Neuronal stem cell (in vitro differentiated cells): ENCODE data around the gene ATP6V1G2.
A peak's percentile ranks its signal among the peaks of the same experiment; 100 is the strongest.

ENCODE experiments used
- DNase-seq: peaks from one replicate; pipeline ENCODE4 v3.0.0-alpha.2; 2013; ENCODE audit warnings: low spot score
- H2AFZ ChIP-seq: one replicate; pipeline ENCODE4 v1.6.1; 2013; ENCODE audit warnings: mild to moderate bottlenecking, low read length, inconsistent platforms
- H2AK5ac ChIP-seq: 2 replicates; pipeline ENCODE4 v1.6.1; 2013; ENCODE audit warnings: low read depth, mild to moderate bottlenecking, inconsistent platforms, low read length, moderate library complexity, mixed read lengths
- H2BK120ac ChIP-seq: 2 replicates; pipeline ENCODE4 v1.6.1; 2013; ENCODE audit warnings: low read depth, mild to moderate bottlenecking, inconsistent platforms, low read length, moderate library complexity, mixed read lengths
- H2BK12ac ChIP-seq: one replicate; pipeline ENCODE4 v1.6.1; 2013; ENCODE audit warnings: low read length, inconsistent platforms
- H2BK15ac ChIP-seq: 2 replicates; pipeline ENCODE4 v1.6.1; 2013; ENCODE audit warnings: mild to moderate bottlenecking, low read length, inconsistent platforms, mixed read lengths
- H2BK5ac ChIP-seq: one replicate; pipeline ENCODE4 v1.6.1; 2013; ENCODE audit warnings: inconsistent platforms, mild to moderate bottlenecking, low read length, moderate library complexity
- H3K14ac ChIP-seq: one replicate; pipeline ENCODE4 v1.6.1; 2013; ENCODE audit warnings: low read length, inconsistent platforms
- H3K18ac ChIP-seq: 2 replicates; pipeline ENCODE4 v1.6.1; 2013; ENCODE audit warnings: low read length, inconsistent platforms
- H3K23ac ChIP-seq: 2 replicates; pipeline ENCODE4 v1.6.1; 2013; ENCODE audit warnings: low read depth, mild to moderate bottlenecking, mixed read lengths, low read length, inconsistent platforms; ENCODE audit not compliant: poor library complexity
- H3K27ac ChIP-seq: replicated peaks from 3 replicates; pipeline ENCODE4 v1.5.1; 2013; ENCODE audit warnings: low read length, inconsistent platforms
- H3K27me3 ChIP-seq, 3 experiments: 2 replicates each; pipeline ENCODE4 v1.6.1; 2013; ENCODE audit warnings: low read length in 3 of 3, mild to moderate bottlenecking in 2 of 3, inconsistent platforms in 1 of 3, low read depth in 1 of 3, mixed read lengths in 1 of 3, moderate library complexity in 1 of 3; ENCODE audit not compliant: control insufficient read depth in 3 of 3, insufficient read depth in 3 of 3
- H3K36me3 ChIP-seq, 2 donors: replicated peaks in 1 of 2; 2 replicates each; pipeline ENCODE4 v1.6.1; 2013; ENCODE audit warnings: low read length in 2 of 2; ENCODE audit not compliant: control insufficient read depth in 2 of 2, insufficient read depth in 2 of 2
- H3K4ac ChIP-seq: 2 replicates; pipeline ENCODE4 v1.6.1; 2013; ENCODE audit warnings: inconsistent platforms, mild to moderate bottlenecking, low read length, moderate library complexity
- H3K4me1 ChIP-seq, 2 donors: 1 replicate in 1 of 2; 2 replicates in 1 of 2; pipeline ENCODE4 v1.6.1; 2013; ENCODE audit warnings: low read length in 2 of 2, low read depth in 1 of 2; ENCODE audit not compliant: control insufficient read depth in 2 of 2, insufficient read depth in 1 of 2
- H3K4me2 ChIP-seq: one replicate; pipeline ENCODE4 v1.6.1; 2013; ENCODE audit warnings: mild to moderate bottlenecking, low read length, inconsistent platforms; ENCODE audit not compliant: insufficient read depth, poor library complexity, severe bottlenecking
- H3K4me3 ChIP-seq, 2 donors: 2 replicates each; pipeline ENCODE4 v1.5.1; 2013; ENCODE audit warnings: low read length in 2 of 2, mild to moderate bottlenecking in 2 of 2, inconsistent platforms in 1 of 2, moderate library complexity in 1 of 2
- H3K79me1 ChIP-seq: one replicate; pipeline ENCODE4 v1.6.1; 2013; ENCODE audit warnings: low read depth, mild to moderate bottlenecking, inconsistent platforms, low read length, moderate library complexity
- H3K9ac ChIP-seq: one replicate; pipeline ENCODE4 v1.6.1; 2013; ENCODE audit warnings: mild to moderate bottlenecking, low read depth, low read length, inconsistent platforms; ENCODE audit not compliant: poor library complexity
- H3K9me3 ChIP-seq, 2 donors: replicated peaks in 1 of 2; 2 replicates each; pipeline versions ENCODE3 to v1.6.1; 2013; ENCODE audit warnings: low read length in 2 of 2, mild to moderate bottlenecking in 2 of 2, inconsistent platforms in 1 of 2, low read depth in 1 of 2, mixed read lengths in 1 of 2, moderate library complexity in 1 of 2; ENCODE audit not compliant: control insufficient read depth in 2 of 2, insufficient read depth in 1 of 2
- H4K8ac ChIP-seq: one replicate; pipeline ENCODE4 v1.6.1; 2013; ENCODE audit warnings: low read depth, mild to moderate bottlenecking, inconsistent platforms, low read length, moderate library complexity
- H4K91ac ChIP-seq: one replicate; pipeline ENCODE4 v1.6.1; 2013; ENCODE audit warnings: low read length, low read depth, mild to moderate bottlenecking, inconsistent platforms; ENCODE audit not compliant: poor library complexity
- WGBS, 2 donors: extraction: QIAGEN DNeasy Blood & Tissue Kit; methylation state at CpG; one replicate each; pipeline ENCODE4 v1.1.7; 2013; ENCODE audit warnings: missing lambda C conversion rate in 2 of 2, mixed read lengths in 1 of 2; ENCODE audit not compliant: insufficient read length in 2 of 2, insufficient replicate concordance in 1 of 2; ENCODE audit errors: extremely low coverage in 2 of 2; 5-methylcytosine and 5-hydroxymethylcytosine counted together

ATP6V1G2 gene

DNA sequence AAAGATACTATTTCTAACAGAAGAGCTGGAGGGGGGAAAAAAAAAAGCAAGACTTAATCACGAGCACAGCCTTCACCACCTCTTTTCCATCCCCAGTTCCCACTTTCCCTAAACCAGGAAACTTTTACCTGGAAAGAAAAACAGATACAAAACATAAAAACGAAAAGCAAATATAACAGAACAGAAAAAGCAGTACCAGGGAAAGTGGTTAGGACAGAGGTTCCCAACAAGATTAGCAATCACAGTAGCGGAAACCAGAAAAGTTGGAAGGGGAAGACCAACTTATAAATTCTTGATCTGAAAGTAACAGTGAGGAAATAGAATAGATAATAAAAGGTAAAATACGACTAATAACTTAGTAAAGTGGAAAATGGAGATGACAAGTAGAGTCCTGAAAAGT lies 5.8 kb downstream of the ATP6V1G2 start:
- Histone ChIP-seq H3K4ac (no peak overlapping the region), H3K23ac (no peak overlapping the region), H2BK15ac (no peak overlapping the region), H2BK5ac (no peak overlapping the region), H3K9ac (no peak overlapping the region), H2BK120ac (no peak overlapping the region), H3K18ac (no peak overlapping the region), H3K27ac (no peak overlapping the region), H4K91ac (no peak overlapping the region), H2BK12ac (no peak overlapping the region), H3K36me3 (peaks cover 37 to 55% of the 10 kb centered on the region in 2 donors), H3K4me3 (peak overlapping the region; percentile 87 to 92), H3K27me3 (no peaks in the 10 kb centered on the region), H3K9me3 (no peaks in the 10 kb centered on the region), H2AFZ (no peak overlapping the region), H3K14ac (no peak overlapping the region), H3K4me2 (peak overlapping the region; percentile 75), H2AK5ac (no peak overlapping the region), H4K8ac (no peak overlapping the region), H3K4me1 (peaks cover 8 to 23% of the 10 kb centered on the region in 2 donors), H3K79me1 (peaks cover 4% of the 10 kb centered on the region)
- no CpG with 5 or more reads among the region's 4 CpGs for WGBS, 2 donors
- DNase-seq: no peak

- Histone ChIP-seq H3K79me1 (peaks cover 12% of the 10 kb centered on the region), H3K4me3 (no peak overlapping the region), H3K23ac (no peak overlapping the region), H4K91ac (no peak overlapping the region), H3K4ac (no peak overlapping the region), H3K4me2 (no peak overlapping the region), H2BK15ac (no peak overlapping the region), H3K18ac (no peak overlapping the region), H2AK5ac (no peak overlapping the region), H3K36me3 (peaks cover 53 to 72% of the 10 kb centered on the region in 2 donors), H3K9me3 (no peaks in the 10 kb centered on the region), H3K9ac (no peak overlapping the region), H3K14ac (no peak overlapping the region), H2BK5ac (no peak overlapping the region), H2BK12ac (no peak overlapping the region), H2AFZ (no peak overlapping the region), H4K8ac (no peak overlapping the region), H3K27ac (no peak overlapping the region), H2BK120ac (no peak overlapping the region), H3K4me1 (peaks cover 8 to 23% of the 10 kb centered on the region in 2 donors), H3K27me3 (no peaks in the 10 kb centered on the region)
- DNase-seq: no peak
- no CpG with 5 or more reads among the region's 6 CpGs for WGBS, 2 donors
These were observed 7.5 kb downstream of the ATP6V1G2 start for GRCh38 chr6:31538805-31539400.

DNA sequence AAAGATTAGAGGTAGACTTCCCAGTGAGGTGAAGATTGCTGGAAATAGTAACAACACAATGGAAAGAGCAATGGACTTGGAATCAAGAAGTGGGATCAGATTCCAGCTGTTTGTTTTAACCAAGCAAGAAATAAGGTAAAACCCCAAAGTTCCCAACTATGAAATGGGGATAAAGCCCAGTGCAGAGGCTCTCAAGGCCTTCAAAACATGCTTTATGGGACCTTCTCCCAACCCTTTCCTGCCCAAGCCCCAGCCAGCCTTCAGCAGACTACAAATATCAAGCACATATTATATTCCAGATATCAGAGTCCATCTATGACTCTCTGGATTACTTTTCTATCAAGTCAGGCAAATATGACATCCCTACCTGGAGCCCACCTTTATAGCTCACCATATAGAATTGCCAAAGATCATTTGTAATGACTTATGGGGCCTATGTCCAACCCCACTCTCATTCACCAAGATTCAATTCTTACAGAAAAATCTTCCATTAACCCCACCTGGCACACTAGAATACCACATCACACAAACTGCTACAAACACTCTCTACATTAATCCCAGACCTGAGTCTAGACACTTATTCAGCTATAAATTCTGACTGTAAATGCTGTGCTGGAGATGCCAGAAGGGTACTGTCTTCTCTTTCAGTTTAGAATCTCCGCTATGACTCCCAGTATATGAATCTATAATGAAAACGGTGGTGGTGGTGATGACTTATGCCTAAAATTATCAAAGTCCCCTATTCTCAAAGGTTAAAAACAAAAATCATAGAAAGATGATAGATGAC lies 10.7 kb downstream of the ATP6V1G2 start:
- Histone ChIP-seq H3K14ac (no peak overlapping the region), H2BK5ac (no peak overlapping the region), H4K91ac (no peak overlapping the region), H3K9me3 (no peaks in the 10 kb centered on the region), H4K8ac (no peak overlapping the region), H2AK5ac (no peak overlapping the region), H3K4me1 (peaks cover 8 to 18% of the 10 kb centered on the region in 2 donors), H3K18ac (no peak overlapping the region), H3K23ac (no peak overlapping the region), H2BK120ac (no peak overlapping the region), H3K79me1 (peaks cover 12% of the 10 kb centered on the region), H2AFZ (no peak overlapping the region), H3K27ac (no peak overlapping the region), H2BK12ac (no peak overlapping the region), H3K27me3 (no peaks in the 10 kb centered on the region), H3K4ac (no peak overlapping the region), H2BK15ac (no peak overlapping the region), H3K4me2 (no peak overlapping the region), H3K36me3 (peaks cover 77 to 100% of the 10 kb centered on the region in 2 donors), H3K9ac (no peak overlapping the region), H3K4me3 (no peak overlapping the region)
- WGBS, 2 donors: no CpG with 5 or more reads among the region's 2 CpGs
- DNase-seq: no peak

- H3K9me3 ChIP-seq: no peaks in the 10 kb centered on the region
- no peak overlapping the region for H3K18ac ChIP-seq
- no peak overlapping the region for H4K8ac ChIP-seq
- no peak overlapping the region for H2BK12ac ChIP-seq
- H2AK5ac ChIP-seq: no peak overlapping the region
- no peak overlapping the region for H3K4me2 ChIP-seq
- H3K23ac ChIP-seq: peak overlapping the region; percentile 48
- H3K36me3 ChIP-seq: peaks cover 79 to 100% of the 10 kb centered on the region in 2 donors
- DNase-seq: no peak
- H3K4ac ChIP-seq: no peak overlapping the region
- peaks cover 3 to 10% of the 10 kb centered on the region in 2 donors for H3K4me1 ChIP-seq
- no peak overlapping the region for H2AFZ ChIP-seq
- no peak overlapping the region for H4K91ac ChIP-seq
- H2BK120ac ChIP-seq: no peak overlapping the region
- peaks cover 12% of the 10 kb centered on the region for H3K79me1 ChIP-seq
- H3K14ac ChIP-seq: no peak overlapping the region
- no peak overlapping the region for H2BK15ac ChIP-seq
- H2BK5ac ChIP-seq: no peak overlapping the region
- WGBS, 2 donors: no CpG with 5 or more reads among the region's 24 CpGs
- H3K27me3 ChIP-seq: no peaks in the 10 kb centered on the region
- H3K27ac ChIP-seq: no peak overlapping the region
- H3K4me3 ChIP-seq: no peak overlapping the region
- H3K9ac ChIP-seq: no peak overlapping the region
These were observed 11.8 kb downstream of the ATP6V1G2 start for GRCh38 chr6:31534521-31535040.
